Activated CD8-positive, alpha-beta memory T cell treated with anti-CD3 and anti-CD28 coated beads for 24 hours (primary cell): ENCODE data around the gene PCGF5.
"Not testable (repeated sequence)": the region's sequence is repeated elsewhere in the genome, so short reads cannot be mapped to it uniquely, and the experiment has no call there.

Experiments used
- DNase-seq: peaks from one replicate; pipeline ENCODE4 v3.0.0-alpha.2; 2020

PCGF5 gene

DNA sequence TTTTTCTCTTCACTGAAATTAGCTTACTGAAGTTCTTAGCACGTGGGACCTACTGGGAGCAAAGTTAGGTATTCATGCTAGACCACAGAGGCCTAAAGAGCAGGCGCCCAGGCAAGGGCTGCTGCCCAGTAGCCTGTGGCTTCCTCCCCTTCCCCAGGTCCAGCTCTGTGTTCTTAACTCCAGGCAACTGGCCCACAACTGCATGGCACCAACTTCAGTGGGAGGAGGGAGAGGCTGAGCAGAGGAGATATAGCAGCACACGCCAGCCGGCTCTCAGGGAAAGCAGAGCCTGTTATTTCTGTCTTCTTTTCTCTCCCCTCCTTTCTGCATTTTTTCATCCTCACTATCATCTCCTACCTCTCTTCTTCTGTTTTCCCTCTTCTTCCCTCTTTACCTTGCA lies 67.4 kb downstream of the PCGF5 start:
- DNase-seq, result no peak

- DNase-seq, result no peak
Observed at GRCh38 chr10:91289305-91289704, 68.8 kb downstream of the PCGF5 start.

GRCh38 chr10:91290607-91291006 lies 70.1 kb downstream of the PCGF5 start:
- DNase-seq, result no peak

DNA sequence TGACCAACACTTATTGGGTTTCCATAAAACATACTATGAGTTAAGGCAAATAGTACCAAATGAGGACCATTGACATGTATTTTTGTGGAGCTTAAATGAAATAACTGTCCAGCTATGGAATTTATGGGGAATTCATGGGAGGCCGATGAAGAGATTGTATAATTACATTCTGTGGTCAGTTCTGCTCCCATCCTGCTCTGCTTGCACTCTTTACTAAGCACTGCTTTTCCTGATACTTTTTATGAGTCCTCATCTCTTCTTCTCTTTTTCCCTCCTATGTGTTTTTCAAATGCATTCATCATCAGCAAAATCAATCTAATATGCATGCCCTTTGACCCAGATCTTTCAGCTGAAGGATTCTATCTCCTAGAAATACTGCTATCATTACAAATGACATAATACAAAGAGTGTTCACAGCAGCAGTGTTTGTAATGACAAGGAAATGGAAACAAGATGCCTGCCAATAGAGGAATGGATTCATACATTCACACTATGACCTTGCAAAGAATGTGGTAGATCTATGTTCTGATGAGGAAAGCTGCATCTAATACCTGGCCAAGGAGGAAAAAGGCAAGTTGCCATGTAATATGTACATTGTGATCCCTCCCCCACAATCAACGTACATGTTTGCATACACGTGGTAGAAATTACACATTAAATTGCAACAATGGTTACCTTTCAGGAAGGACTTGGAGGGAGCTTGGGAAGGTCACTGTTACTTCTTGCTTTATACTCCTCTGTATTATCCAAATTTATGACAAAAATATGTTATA lies 73.9 kb downstream of the PCGF5 start:
- DNase-seq, result no peak

- no peak for DNase-seq
Observed at GRCh38 chr10:91295346-91295745, 74.9 kb downstream of the PCGF5 start.

- no peak for DNase-seq
Observed at GRCh38 chr10:91296471-91296870, 76.0 kb downstream of the PCGF5 start.

- peak; percentile 90 for DNase-seq
Observed at GRCh38 chr10:91298224-91298871, 77.9 kb downstream of the PCGF5 start.

DNA sequence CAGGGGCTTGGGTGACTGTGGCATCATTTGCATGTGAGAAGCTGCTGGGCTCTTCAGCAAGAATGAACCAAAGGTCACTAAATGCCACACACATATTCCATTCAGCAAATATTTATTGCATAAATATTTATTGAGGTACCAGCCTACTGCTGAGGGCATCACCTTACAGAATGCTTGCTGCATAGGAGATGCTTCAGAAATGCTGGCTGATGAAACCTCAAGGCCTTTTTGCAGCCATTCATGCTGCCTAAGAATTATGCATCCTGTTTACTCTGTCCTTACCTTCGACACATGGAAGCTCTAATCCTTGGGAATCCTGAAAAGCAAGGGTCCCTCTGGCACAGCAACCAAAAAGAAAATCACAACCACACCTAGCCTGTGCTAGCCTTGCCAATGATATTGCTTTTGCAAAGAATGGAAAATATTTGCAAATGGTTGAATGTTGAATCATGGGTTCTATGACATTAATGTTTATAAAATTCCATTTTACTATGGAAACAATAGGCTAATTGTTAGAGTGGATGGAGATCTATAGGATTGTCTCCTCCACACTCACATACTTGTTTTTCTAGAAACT lies 79.6 kb downstream of the PCGF5 start:
- no peak for DNase-seq

- not testable (repeated sequence) for DNase-seq
Observed at GRCh38 chr10:91302946-91303345, 82.5 kb downstream of the PCGF5 start.

GRCh38 chr10:91305979-91306378 lies 85.5 kb downstream of the PCGF5 start:
- DNase-seq, result not testable (repeated sequence)

- no peak for DNase-seq
Observed at GRCh38 chr10:91307489-91307888, 87.0 kb downstream of the PCGF5 start.

DNA sequence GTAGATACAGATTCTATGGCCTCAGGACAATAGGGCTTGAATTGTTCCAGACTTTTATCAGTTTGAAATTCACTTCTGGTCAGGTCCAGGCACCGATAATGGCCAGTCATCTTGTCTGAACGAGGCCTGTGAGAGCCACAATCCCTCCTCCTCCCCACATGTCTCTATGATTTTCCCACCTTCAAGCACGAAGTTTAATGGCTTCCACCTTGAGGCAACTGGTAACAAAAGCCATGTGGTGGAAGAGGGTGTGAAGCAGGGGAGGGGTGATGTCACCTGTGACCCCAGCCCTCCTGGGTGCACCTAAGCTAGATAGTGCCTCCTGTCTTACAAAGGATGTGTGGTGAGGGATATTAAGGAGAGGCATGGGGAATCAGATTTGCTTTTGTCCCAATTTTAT lies 89.2 kb downstream of the PCGF5 start:
- no peak for DNase-seq

GRCh38 chr10:91311601-91312381 lies 91.3 kb downstream of the PCGF5 start:
- no peak for DNase-seq

GRCh38 chr10:91312382-91312733 lies 91.9 kb downstream of the PCGF5 start:
- DNase-seq, result no peak

DNA sequence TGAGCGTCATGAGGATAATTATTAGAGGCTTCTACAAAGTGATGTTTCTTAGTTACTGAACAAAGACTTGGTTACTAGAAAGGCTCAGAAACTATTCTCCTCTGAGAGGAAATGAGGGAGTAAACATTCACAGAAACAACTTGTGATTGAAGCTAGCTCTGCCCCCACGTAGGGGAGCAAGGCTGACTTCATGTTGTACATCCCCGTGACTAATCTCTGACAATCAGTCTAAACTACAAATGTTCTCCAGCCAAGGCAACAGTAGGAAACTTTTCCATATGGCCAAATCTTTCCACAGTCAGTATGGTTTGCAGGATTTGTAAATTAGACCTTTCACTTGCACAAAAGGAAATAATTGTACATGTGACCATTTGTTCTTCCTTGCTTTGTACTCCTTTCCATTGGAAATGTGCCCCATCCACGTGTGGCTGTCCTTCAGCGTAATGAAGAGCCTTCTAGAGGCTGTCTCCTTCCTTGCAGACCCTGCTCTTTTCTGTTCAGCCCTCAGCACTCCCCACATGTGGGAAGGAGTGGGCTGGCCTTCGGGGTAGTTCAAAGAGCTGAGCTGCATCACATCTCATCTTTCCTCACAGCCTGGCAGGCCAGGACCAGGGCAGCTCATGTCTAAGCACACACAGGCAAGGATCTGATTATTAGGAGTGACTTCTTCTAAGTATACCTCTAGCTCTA lies 93.5 kb downstream of the PCGF5 start:
- no peak for DNase-seq

DNA sequence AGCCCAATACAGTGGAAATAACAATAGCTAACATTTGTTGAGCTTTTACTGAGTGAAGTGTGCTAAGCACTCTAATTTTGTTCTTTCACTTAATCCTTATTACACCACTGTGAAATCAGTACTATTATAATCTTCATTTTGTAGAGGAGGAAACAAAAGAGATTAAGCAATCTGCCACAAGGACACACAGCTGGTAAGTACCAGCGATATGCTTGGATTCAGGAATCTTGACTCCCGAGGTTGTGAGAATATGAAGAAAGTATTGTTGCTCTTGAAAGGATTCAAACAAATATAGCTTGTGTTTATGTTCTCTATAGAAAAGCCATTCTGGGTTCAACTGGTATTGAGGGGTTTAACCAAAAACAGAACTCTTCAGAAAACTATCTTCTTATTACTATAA lies 96.0 kb downstream of the PCGF5 start:
- DNase-seq, result no peak

DNA sequence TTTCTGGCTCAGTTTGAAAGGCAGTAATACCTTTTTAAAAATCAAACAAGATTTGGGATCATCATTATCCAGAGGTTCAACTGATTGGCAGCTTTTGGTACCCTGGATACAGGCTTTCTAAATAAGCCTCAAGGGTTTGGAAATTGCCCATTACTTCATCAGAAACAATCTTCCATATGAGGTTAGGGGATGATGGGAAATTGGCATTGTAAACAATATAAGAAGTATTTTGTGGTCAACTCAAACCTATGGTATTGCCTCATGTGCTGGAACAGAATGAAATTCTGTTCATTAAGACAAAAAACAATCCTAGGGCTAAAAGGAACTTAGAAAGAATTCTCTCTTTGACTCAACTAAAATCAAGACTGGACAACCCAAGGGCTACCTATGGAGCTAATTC lies 97.1 kb downstream of the PCGF5 start:
- no peak for DNase-seq

GRCh38 chr10:91319336-91319735 lies 98.9 kb downstream of the PCGF5 start:
- no peak for DNase-seq

DNA sequence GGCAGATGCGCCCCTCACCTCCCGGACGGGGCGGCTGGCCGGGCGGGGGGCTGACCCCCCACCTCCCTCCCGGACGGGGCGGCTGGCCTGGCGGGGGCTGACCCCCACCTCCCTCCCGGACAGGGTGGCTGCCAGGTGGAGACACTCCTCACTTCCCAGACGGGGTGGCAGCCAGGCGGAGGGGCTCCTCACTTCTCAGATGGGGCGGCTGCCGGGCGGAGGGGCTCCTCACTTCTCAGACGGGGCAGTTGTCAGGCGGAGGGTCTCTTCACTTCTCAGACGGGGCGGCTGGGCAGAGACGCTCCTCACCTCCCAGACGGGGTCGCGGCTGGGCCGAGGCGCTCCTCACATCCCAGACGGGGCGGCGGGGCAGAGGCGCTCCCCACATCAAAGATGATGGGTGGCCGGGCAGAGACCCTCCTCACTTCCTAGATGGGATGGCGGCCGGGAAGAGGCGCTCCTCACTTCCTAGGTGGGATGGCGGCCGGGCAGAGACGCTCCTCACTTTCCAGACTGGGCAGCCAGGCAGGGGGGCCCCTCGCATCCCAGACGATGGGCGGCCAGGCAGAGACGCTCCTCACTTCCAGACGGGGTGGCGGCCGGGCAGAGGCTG lies 102.9 kb downstream of the PCGF5 start:
- not testable (repeated sequence) for DNase-seq

DNA sequence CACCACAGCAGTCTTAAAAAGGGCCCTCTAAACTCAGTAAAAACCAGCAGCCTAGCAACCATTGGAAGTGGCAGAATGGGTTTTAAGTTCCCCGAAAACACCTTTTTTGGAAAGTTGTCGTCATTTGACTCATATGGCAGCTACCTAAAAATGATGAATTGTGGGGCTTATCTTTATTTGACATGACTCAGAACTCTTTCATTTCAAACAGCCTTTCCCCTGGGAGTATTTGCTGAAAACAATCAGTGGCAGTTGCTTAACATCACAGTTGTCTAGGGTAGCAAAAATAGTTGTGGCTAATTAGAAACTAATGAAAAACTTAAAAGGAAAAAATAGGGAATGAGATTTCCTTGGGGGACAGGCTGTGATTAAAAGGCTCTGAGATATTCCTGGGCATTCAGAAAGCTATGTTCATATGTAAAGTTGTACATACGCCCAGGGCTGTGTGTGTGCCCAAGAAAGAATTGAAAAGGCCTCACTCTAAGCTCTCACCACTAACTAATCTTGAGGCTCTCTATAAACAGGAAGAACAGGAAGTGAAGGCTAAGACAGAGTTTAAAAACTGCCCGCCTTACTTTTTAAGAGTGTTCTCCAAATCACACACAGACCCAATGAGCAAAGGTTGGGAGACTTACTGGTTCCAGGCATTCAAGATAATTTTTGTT lies 108.0 kb downstream of the PCGF5 start:
- DNase-seq, result no peak
